ENCODE data around the gene MRPL50.

- TF ChIP-seq POLR2AphosphoS5 (IDR thresholded peaks at IDR 0.05; ENCODE audit: borderline replicate concordance, low read depth, low read length) (no peak), EZH2 (IDR thresholded peaks at IDR 0.05) (no peak)
Measured at GRCh38 chr9:101367323-101367722, 31.1 kb downstream of the MRPL50 start.

Measured in SK-N-MC (cell line).